ENCODE results near the gene MAGI1.
A peak's percentile ranks its signal among the peaks of the same experiment; 100 is the strongest.
"Not testable (repeated sequence)": the region's sequence is repeated elsewhere in the genome, so short reads cannot be mapped to it uniquely, and the experiment has no call there.

MAGI1 gene

GRCh38 chr3:66038726-66039589, at the start of gene MAGI1:
TSS of gene MAGI1 (minus strand) at chr3:66038918. CDS start at chr3:66038308, 610 bp downstream.
- peak; percentile 78 to 98 (median 86) for DNase-seq
- intact Hi-C loops (cut with DNase I) = loop anchor here (5.0 to 10.0 kb wide), 3 partner anchors 96 to 252 kb away; no protein-coding TSS in a partner anchor

- intact Hi-C loops (cut with DNase I) = no loop called here
These were observed 45.1 kb upstream of the MAGI1 start for GRCh38 chr3:66083784-66084213.

GRCh38 chr3:66083096-66083678, 44.5 kb upstream of the MAGI1 start:
- DNase-seq = no peak
- intact Hi-C loops (cut with DNase I) = no loop called here

More at GRCh38 chr3:66083784-66084213, 45.1 kb upstream of the MAGI1 start:
- DNase-seq = no peak

- intact Hi-C loops (cut with DNase I) = no loop called here
- no peak for DNase-seq
These were observed 44.0 kb upstream of the MAGI1 start for GRCh38 chr3:66082679-66083078.

GRCh38 chr3:66080167-66080566, 41.4 kb upstream of the MAGI1 start:
- intact Hi-C loops (cut with DNase I) = no loop called here
- no peak for DNase-seq

- DNase-seq = no peak
- intact Hi-C loops (cut with DNase I) = no loop called here
These were observed 39.3 kb upstream of the MAGI1 start for GRCh38 chr3:66077973-66078372.

GRCh38 chr3:66076861-66077470, 38.2 kb upstream of the MAGI1 start:
- DNase-seq = no peak
- intact Hi-C loops (cut with DNase I) = no loop called here

GRCh38 chr3:66075281-66075680, 36.6 kb upstream of the MAGI1 start:
- intact Hi-C loops (cut with DNase I) = no loop called here
- no peak for DNase-seq

- intact Hi-C loops (cut with DNase I) = no loop called here
- DNase-seq = no peak
These were observed 34.9 kb upstream of the MAGI1 start for GRCh38 chr3:66073464-66074141.

- intact Hi-C loops (cut with DNase I) = no loop called here
- no peak for DNase-seq
These were observed 29.5 kb upstream of the MAGI1 start for GRCh38 chr3:66068255-66068654.

- DNase-seq = no peak
- intact Hi-C loops (cut with DNase I) = no loop called here
These were observed 28.4 kb upstream of the MAGI1 start for GRCh38 chr3:66066963-66067617.

- no peak for DNase-seq
- intact Hi-C loops (cut with DNase I) = no loop called here
These were observed 16.6 kb upstream of the MAGI1 start for GRCh38 chr3:66055289-66055688.

- intact Hi-C loops (cut with DNase I) = no loop called here
- no peak for DNase-seq
These were observed 14.9 kb upstream of the MAGI1 start for GRCh38 chr3:66053550-66054094.

GRCh38 chr3:66052721-66053549, 14.2 kb upstream of the MAGI1 start:
- DNase-seq = no peak
- intact Hi-C loops (cut with DNase I) = no loop called here

GRCh38 chr3:66050821-66051220, 12.1 kb upstream of the MAGI1 start:
- no peak for DNase-seq
- intact Hi-C loops (cut with DNase I) = no loop called here

GRCh38 chr3:66048051-66048395, 9.3 kb upstream of the MAGI1 start:
- intact Hi-C loops (cut with DNase I) = no loop called here
- DNase-seq = no peak

- no peak for DNase-seq
- intact Hi-C loops (cut with DNase I) = no loop called here
These were observed 8.8 kb upstream of the MAGI1 start for GRCh38 chr3:66047311-66048050.

GRCh38 chr3:66046321-66046720, 7.6 kb upstream of the MAGI1 start:
- DNase-seq; intact Hi-C loops (cut with DNase I): not testable (repeated sequence)

GRCh38 chr3:66041828-66042227, 3.1 kb upstream of the MAGI1 start:
- DNase-seq = no peak
- intact Hi-C loops (cut with DNase I) = no loop called here

Measured in posterior cingulate gyrus (tissue), 11 donors.